ENCODE results near the gene C2orf78. TPM values are rescaled to one million over a fixed set of nuclear protein-coding genes. Genes with fewer than 3 reads are reported as not detected.

The C2orf78 gene
- total RNA-seq, 2 experiments from 2014 or later = not detected

- Histone ChIP-seq H3K4me1 (ENCODE audit: insufficient read depth, low read length, poor library complexity, severe bottlenecking) (peaks cover 10% of the 10 kb centered on the region), H4K20me1 (ENCODE audit: insufficient read depth, low read length) (no peaks in the 10 kb centered on the region), H2AFZ (ENCODE audit: low read length) (no peak overlapping the region), H3K9me2 (ENCODE audit: insufficient read depth, low read length) (no peaks in the 10 kb centered on the region), H3K4me3 (ENCODE audit: low read depth, low read length, poor library complexity, severe bottlenecking) (no peak overlapping the region), H3K4me2 (ENCODE audit: low read length) (peak overlapping the region; percentile 10; the same call in 1 of the 2 replicates), H3K79me2 (ENCODE audit: insufficient read depth, low read depth, low read length) (no peaks in the 10 kb centered on the region), H3K9me3 (ENCODE audit: low read length) (no peaks in the 10 kb centered on the region), H3K36me3 (ENCODE audit: insufficient read depth, low read length) (peaks cover 91% of the 10 kb centered on the region), H3K27ac (ENCODE audit: low read depth, low read length, poor library complexity, severe bottlenecking) (no peak overlapping the region)
- no TSS peak for BruUV-seq (replicated peaks)
- TF ChIP-seq EZH2phosphoT487 (IDR thresholded peaks at IDR 0.05; ENCODE audit: borderline replicate concordance, low read depth, low read length) (no peak), CTCF (conservative IDR thresholded peaks at IDR 0.05; ENCODE audit: low read length) (no peak)
- CTCF ChIA-PET (ENCODE audit: unreplicated experiment) = no interaction called here
- intact Hi-C loops (cut with micrococcal nuclease; ENCODE audit: unreplicated experiment) = no loop called here
- POLR2A ChIA-PET = no interaction called here
- DNase-seq (ENCODE audit: low spot score) = no peak
Measured at GRCh38 chr2:73856214-73856613, 72.2 kb downstream of the C2orf78 start.

GRCh38 chr2:73859721-73860586, 76.0 kb downstream of the C2orf78 start:
- H3K36me3 ChIP-seq (ENCODE audit: insufficient read depth, low read length) = peaks cover 91% of the 10 kb centered on the region

More at GRCh38 chr2:73859721-73860586, 76.0 kb downstream of the C2orf78 start:
- Histone ChIP-seq H3K4me3 (ENCODE audit: low read depth, low read length, poor library complexity, severe bottlenecking) (no peak overlapping the region), H3K4me1 (ENCODE audit: insufficient read depth, low read length, poor library complexity, severe bottlenecking) (peaks cover 10% of the 10 kb centered on the region), H3K4me2 (ENCODE audit: low read length) (no peak overlapping the region), H2AFZ (ENCODE audit: low read length) (no peak overlapping the region), H3K27ac (ENCODE audit: low read depth, low read length, poor library complexity, severe bottlenecking) (no peak overlapping the region), H3K79me2 (ENCODE audit: insufficient read depth, low read depth, low read length) (no peaks in the 10 kb centered on the region), H3K9me2 (ENCODE audit: insufficient read depth, low read length) (no peaks in the 10 kb centered on the region), H4K20me1 (ENCODE audit: insufficient read depth, low read length) (no peaks in the 10 kb centered on the region), H3K9me3 (ENCODE audit: low read length) (no peaks in the 10 kb centered on the region)
- POLR2A ChIA-PET = no interaction called here
- BruUV-seq (replicated peaks) = no TSS peak
- DNase-seq (ENCODE audit: low spot score) = no peak
- TF ChIP-seq CTCF (conservative IDR thresholded peaks at IDR 0.05; ENCODE audit: low read length) (no peak), EZH2phosphoT487 (IDR thresholded peaks at IDR 0.05; ENCODE audit: borderline replicate concordance, low read depth, low read length) (no peak)
- CTCF ChIA-PET (ENCODE audit: unreplicated experiment) = no interaction called here
- intact Hi-C loops (cut with micrococcal nuclease; ENCODE audit: unreplicated experiment) = no loop called here
